Stomach smooth muscle (tissue), 2 donors: ENCODE measurements around the gene SMARCA4.
"Not testable (repeated sequence)": the region's sequence is repeated elsewhere in the genome, so short reads cannot be mapped to it uniquely, and the experiment has no call there.

Experiments used
- H3K27ac ChIP-seq: one replicate; pipeline ENCODE4 v1.7.0; 2013; ENCODE audit warnings: mild to moderate bottlenecking, low read length, inconsistent platforms
- H3K27me3 ChIP-seq, 2 donors: one replicate each; pipeline ENCODE4 v1.7.0; 2013; ENCODE audit warnings: low read length in 2 of 2; ENCODE audit not compliant: insufficient read depth in 2 of 2, control insufficient read depth in 1 of 2
- H3K36me3 ChIP-seq, 2 donors: one replicate each; pipeline ENCODE4 v1.7.0; 2013; ENCODE audit warnings: low read length in 2 of 2; ENCODE audit not compliant: control insufficient read depth in 2 of 2, insufficient read depth in 2 of 2
- H3K4me1 ChIP-seq: one replicate; pipeline ENCODE4 v1.7.0; 2013; ENCODE audit warnings: low read length; ENCODE audit not compliant: control insufficient read depth, insufficient read depth
- H3K4me3 ChIP-seq, 2 donors: one replicate each; pipeline ENCODE4 v1.7.0; 2013; ENCODE audit warnings: low read length in 2 of 2
- H3K9ac ChIP-seq, 2 donors: one replicate each; pipeline ENCODE4 v1.7.0; 2013; ENCODE audit warnings: low read length in 2 of 2, mild to moderate bottlenecking in 1 of 2
- H3K9me3 ChIP-seq, 2 donors: one replicate each; pipeline ENCODE4 v1.7.0; 2013; ENCODE audit warnings: low read length in 2 of 2; ENCODE audit not compliant: control insufficient read depth in 2 of 2
- donor health status: healthy.
- donor health status: Pancreatic carcinoma.

The SMARCA4 gene

GRCh38 chr19:11102944-11103343, 142.1 kb downstream of the SMARCA4 start:
- peaks cover 15 to 42% of the 10 kb centered on the region in 2 donors for H3K36me3 ChIP-seq

GRCh38 chr19:11103667-11104066, 142.8 kb downstream of the SMARCA4 start:
- H3K4me1 ChIP-seq, H3K27me3 ChIP-seq, H3K9me3 ChIP-seq, H3K9ac ChIP-seq, H3K27ac ChIP-seq, H3K4me3 ChIP-seq: not testable (repeated sequence)
- H3K36me3 ChIP-seq, result peaks cover 15 to 44% of the 10 kb centered on the region in 2 donors

More at GRCh38 chr19:11102944-11103343, 142.1 kb downstream of the SMARCA4 start:
- Histone ChIP-seq H3K9me3 (no peaks in the 10 kb centered on the region), H3K9ac (no peak overlapping the region), H3K4me1 (no peaks in the 10 kb centered on the region), H3K27ac (no peak overlapping the region), H3K27me3 (no peaks in the 10 kb centered on the region), H3K4me3 (no peak overlapping the region)

GRCh38 chr19:11105014-11105636, 144.3 kb downstream of the SMARCA4 start:
- Histone ChIP-seq H3K4me3 (no peak overlapping the region), H3K9me3 (no peaks in the 10 kb centered on the region), H3K27me3 (no peaks in the 10 kb centered on the region), H3K36me3 (peaks cover 17 to 47% of the 10 kb centered on the region in 2 donors), H3K27ac (no peak overlapping the region), H3K9ac (no peak overlapping the region), H3K4me1 (no peaks in the 10 kb centered on the region)

GRCh38 chr19:11106477-11106876, 145.6 kb downstream of the SMARCA4 start:
- Histone ChIP-seq H3K4me1 (no peaks in the 10 kb centered on the region), H3K4me3 (no peak overlapping the region), H3K9me3 (no peaks in the 10 kb centered on the region), H3K27ac (peak overlapping the region; percentile 18), H3K36me3 (peaks cover 23 to 45% of the 10 kb centered on the region in 2 donors), H3K9ac (no peak overlapping the region), H3K27me3 (no peaks in the 10 kb centered on the region)

GRCh38 chr19:11108746-11109145, 147.9 kb downstream of the SMARCA4 start:
- Histone ChIP-seq H3K27me3 (no peaks in the 10 kb centered on the region), H3K4me1 (no peaks in the 10 kb centered on the region), H3K36me3 (peaks cover 30 to 49% of the 10 kb centered on the region in 2 donors), H3K27ac (no peak overlapping the region), H3K9me3 (no peaks in the 10 kb centered on the region), H3K4me3 (no peak overlapping the region), H3K9ac (no peak overlapping the region)

- Histone ChIP-seq H3K4me1 (no peaks in the 10 kb centered on the region), H3K27me3 (no peaks in the 10 kb centered on the region), H3K27ac (no peak overlapping the region), H3K36me3 (peaks cover 32 to 45% of the 10 kb centered on the region in 2 donors), H3K9ac (no peak overlapping the region), H3K4me3 (no peak overlapping the region), H3K9me3 (no peaks in the 10 kb centered on the region)
These were observed 150.4 kb downstream of the SMARCA4 start for GRCh38 chr19:11111117-11111770.

- Histone ChIP-seq H3K36me3 (peaks cover 30 to 46% of the 10 kb centered on the region in 2 donors), H3K4me1 (no peaks in the 10 kb centered on the region), H3K4me3 (no peak overlapping the region)
These were observed 150.9 kb downstream of the SMARCA4 start for GRCh38 chr19:11111771-11112144.

More at GRCh38 chr19:11111771-11112144, 150.9 kb downstream of the SMARCA4 start:
- Histone ChIP-seq H3K27me3 (no peaks in the 10 kb centered on the region), H3K9ac (no peak overlapping the region), H3K9me3 (no peaks in the 10 kb centered on the region), H3K27ac (no peak overlapping the region)
